HEK293 (cell line): Measurements from ENCODE around the gene MCM3AP.

Experiments
- ATF2 ChIP-seq: fragments of 450-650 bp; formaldehyde crosslinking; IDR thresholded peaks from 2 replicates; pipeline ENCODE4 v1.5.1; 2016; ENCODE audit warnings: missing biosample characterization, missing genetic modification characterization, low read depth
- CTCF ChIP-seq: fragments of 450-650 bp; formaldehyde crosslinking; IDR thresholded peaks from 2 replicates; pipeline ENCODE4 v1.5.1; 2016; ENCODE audit warnings: missing biosample characterization, missing genetic modification characterization
- GLI4 ChIP-seq: fragments of 450-650 bp; formaldehyde crosslinking; IDR thresholded peaks from 2 replicates; pipeline ENCODE4 v1.5.1; 2016; ENCODE audit warnings: missing biosample characterization, missing genetic modification characterization
- KLF17 ChIP-seq: fragments of 450-650 bp; formaldehyde crosslinking; IDR thresholded peaks from 2 replicates; pipeline ENCODE4 v1.5.1; 2016; ENCODE audit warnings: missing biosample characterization, missing genetic modification characterization
- MYNN ChIP-seq: fragments of 450-650 bp; formaldehyde crosslinking; IDR thresholded peaks from 2 replicates; pipeline ENCODE4 v1.5.1; 2016; ENCODE audit warnings: missing biosample characterization, missing genetic modification characterization, borderline replicate concordance
- ZBTB8A ChIP-seq: fragments of 450-650 bp; formaldehyde crosslinking; IDR thresholded peaks from 2 replicates; pipeline ENCODE4 v1.5.1; 2016; ENCODE audit warnings: missing biosample characterization, missing genetic modification characterization
- ZNF121 ChIP-seq: fragments of 450-650 bp; formaldehyde crosslinking; IDR thresholded peaks from 2 replicates; pipeline ENCODE4 v1.5.1; 2016; ENCODE audit warnings: missing biosample characterization, missing genetic modification characterization
- ZNF324 ChIP-seq: fragments of 450-650 bp; formaldehyde crosslinking; IDR thresholded peaks from 2 replicates; pipeline ENCODE4 v1.5.1; 2016; ENCODE audit warnings: missing biosample characterization, missing genetic modification characterization
- ZNF404 ChIP-seq: fragments of 450-650 bp; formaldehyde crosslinking; IDR thresholded peaks from 2 replicates; pipeline ENCODE4 v1.5.1; 2017; ENCODE audit warnings: missing biosample characterization, missing genetic modification characterization
- ZNF747 ChIP-seq: fragments of 450-650 bp; formaldehyde crosslinking; IDR thresholded peaks from 2 replicates; pipeline ENCODE4 v1.5.1; 2016; ENCODE audit warnings: missing biosample characterization, missing genetic modification characterization
- ZNF777 ChIP-seq: fragments of 450-650 bp; formaldehyde crosslinking; IDR thresholded peaks from 2 replicates; pipeline ENCODE4 v1.5.1; 2017; ENCODE audit warnings: missing biosample characterization, missing genetic modification characterization, borderline replicate concordance

- no peak for TF ChIP-seq ZNF747 (tag by site-specific recombination)
- no peak for TF ChIP-seq ZNF777
- no peak for TF ChIP-seq ZBTB8A (tag by site-specific recombination)
- no peak for TF ChIP-seq CTCF (tag by site-specific recombination)
- no peak for TF ChIP-seq ATF2 (tag by site-specific recombination)
- TF ChIP-seq ZNF121 (tag by site-specific recombination) = no peak
- no peak for TF ChIP-seq ZNF324 (tag by site-specific recombination)
- no peak for TF ChIP-seq ZNF404
- TF ChIP-seq GLI4 (tag by site-specific recombination) = no peak
- no peak for TF ChIP-seq MYNN (tag by site-specific recombination)
- TF ChIP-seq KLF17 = no peak
Measured at GRCh38 chr21:46255166-46255565, 30.2 kb downstream of the MCM3AP start.
